ENCODE results near the gene PNPLA2.

PNPLA2 gene

DNA sequence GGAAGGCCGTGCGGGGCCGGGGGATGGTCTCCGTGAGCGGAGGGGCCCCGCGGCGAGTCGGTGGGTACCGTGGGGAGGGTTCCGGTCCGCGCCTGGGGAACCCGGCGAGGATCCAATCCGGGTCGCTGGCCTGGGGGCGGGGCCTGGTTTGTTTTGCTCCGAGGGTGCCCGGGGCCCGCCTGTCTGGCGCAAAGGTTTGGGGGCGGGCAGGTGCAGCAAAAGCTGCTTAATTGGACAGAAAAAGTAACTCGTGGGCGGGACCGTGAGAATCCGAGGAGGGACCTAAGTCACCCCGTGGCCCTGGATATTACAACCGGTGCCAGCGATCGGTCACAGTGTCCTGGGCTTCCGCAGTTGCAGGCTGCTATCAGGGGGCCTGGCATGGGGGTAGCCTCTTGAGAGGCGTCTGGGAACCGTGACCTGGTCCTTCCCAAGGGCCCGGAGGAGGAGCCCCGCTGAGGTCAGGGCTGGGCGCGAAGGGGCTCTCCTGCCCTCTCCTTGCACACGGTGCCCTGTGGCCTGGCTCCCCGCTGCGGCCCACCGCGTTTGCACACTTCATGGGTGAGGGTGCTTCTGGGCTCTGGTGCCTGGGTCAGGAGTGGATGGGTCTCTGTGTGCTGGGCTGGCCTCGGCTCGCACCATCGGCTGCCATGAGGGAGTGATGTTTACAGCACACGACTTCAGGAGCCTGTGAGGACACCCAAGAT, 1.4 kb downstream of the PNPLA2 start:
- DNase-seq: peak; percentile 37

DNA sequence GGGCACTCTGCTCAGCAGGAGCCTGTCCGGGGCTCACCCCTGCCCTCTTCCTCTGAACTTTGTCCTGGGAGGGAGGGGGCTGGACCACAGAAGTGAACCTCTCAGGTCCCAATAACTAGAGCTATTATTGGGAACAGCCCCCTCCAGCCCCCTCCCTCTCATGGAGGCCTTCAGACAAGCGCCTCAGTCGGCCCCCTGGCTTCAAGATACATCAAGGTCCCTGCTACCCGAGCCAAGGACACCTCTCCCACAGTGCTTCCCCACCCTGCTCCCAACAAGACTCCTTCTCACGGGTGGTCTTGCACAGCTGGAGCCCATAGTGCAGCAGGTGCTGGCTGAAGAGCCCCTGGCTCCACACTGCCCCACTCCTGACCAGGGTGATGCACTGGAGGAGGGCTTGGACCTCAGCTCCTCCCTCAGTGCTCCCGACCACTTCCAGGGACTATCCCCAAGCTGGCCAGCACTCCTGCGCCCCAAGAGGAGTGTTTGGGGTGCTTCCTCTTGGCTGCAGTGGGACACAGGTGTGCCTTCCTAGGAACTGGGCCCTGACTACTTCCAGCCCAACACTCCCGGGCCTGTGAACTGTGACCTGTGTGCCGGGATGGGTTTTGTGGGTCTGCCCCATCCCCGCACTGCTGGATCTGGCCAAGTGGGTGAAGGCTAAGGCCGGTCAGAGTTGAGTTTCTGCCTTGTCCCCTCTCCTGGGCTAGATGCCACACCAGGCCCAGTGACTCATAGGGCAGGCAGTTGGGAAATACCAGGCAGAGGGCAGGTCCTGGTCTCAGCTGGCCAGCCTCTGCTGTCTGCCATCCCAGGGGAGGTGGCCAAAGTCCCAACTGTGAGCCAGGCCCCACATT, 2.2 kb downstream of the PNPLA2 start:
- DNase-seq: no peak

GRCh38 chr11:821512-822371, 3.0 kb downstream of the PNPLA2 start:
- no peak for DNase-seq

- DNase-seq: no peak
These were observed 5.0 kb downstream of the PNPLA2 start for GRCh38 chr11:823441-824291.

- DNase-seq: no peak
These were observed 5.7 kb downstream of the PNPLA2 start for GRCh38 chr11:824292-824880.

DNA sequence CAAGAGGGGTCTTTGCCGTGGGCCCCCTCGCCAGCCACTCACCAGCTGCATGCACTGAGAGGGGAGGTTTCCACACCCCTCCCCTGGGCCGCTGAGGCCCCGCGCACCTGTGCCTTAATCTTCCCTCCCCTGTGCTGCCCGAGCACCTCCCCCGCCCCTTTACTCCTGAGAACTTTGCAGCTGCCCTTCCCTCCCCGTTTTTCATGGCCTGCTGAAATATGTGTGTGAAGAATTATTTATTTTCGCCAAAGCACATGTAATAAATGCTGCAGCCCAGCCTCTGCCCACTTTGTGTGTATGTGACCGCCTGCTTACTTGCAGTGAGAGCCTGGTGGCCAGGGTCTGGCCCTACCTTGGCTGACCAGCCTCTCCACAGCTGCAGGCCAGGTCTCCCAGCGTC, 6.2 kb downstream of the PNPLA2 start:
- DNase-seq: no peak

GRCh38 chr11:825366-826226, 6.9 kb downstream of the PNPLA2 start:
- no peak for DNase-seq

GRCh38 chr11:826227-826621, 7.5 kb downstream of the PNPLA2 start:
- no peak for DNase-seq

- DNase-seq: no peak
These were observed 8.1 kb downstream of the PNPLA2 start for GRCh38 chr11:826836-827145.

DNA sequence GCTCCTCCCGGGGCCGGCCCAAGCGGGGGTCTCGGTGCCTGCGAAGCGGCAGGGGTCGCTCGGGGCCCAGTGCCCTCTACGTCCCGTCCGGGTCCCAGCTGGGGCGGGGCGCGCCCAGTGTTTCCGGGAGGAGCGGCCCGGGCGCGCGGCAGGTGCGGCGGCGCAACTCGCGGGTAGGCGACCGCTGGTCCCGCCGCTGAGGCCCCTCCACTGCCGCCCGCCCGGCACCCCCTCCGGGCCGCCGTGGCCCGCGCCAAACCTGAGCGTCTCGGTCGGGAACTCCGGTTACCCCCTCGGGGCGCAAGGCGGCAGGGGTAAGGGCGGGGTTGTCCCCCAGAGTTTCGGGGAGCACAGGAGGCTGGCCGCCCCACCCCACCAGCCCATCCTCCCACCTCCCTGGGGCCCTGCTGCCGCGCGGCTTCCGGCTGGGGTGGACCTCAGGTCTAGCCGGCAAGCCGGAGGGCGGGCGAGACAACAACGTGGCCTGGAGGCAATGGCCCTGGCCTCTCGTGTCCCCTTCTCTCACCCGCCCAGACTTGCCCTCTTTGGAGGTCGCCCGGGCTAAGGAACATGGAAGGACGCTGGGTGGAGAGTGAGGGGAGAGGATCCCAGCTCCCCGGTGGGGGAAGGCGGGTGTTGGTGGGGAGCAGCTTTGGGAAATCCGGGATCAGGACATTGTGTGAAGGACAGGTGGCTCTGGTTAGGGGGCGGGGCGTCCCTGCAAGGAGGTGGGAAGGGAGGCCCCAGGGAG, 8.6 kb downstream of the PNPLA2 start:
- no peak for DNase-seq

DNA sequence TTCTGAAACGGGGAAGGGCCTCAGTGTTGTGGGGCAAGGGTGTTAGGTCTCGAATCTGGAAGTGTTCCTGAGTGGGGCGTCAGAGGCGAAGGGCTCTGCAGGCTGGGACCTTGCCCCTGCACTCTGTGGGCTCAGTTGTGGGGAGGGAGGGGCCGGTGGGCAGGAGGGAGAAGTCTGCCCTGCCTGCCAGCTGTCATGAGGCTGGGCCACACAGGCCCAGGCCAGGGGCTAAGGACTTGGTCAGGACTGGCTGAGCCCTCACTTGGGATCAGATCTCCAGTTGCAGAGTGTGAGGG, 9.1 kb downstream of the PNPLA2 start, which contains the start of gene CRACR2B:
CRACR2B (plus strand) TSS at position 23 of the 296 bp plus-strand sequence. CDS start 689 bp downstream, outside the sequence.
- DNase-seq: no peak

GRCh38 chr11:828506-829175, 9.9 kb downstream of the PNPLA2 start:
- no peak for DNase-seq

- DNase-seq: no peak
These were observed 10.6 kb downstream of the PNPLA2 start for GRCh38 chr11:829176-829846.

- DNase-seq: no peak
These were observed 11.2 kb downstream of the PNPLA2 start for GRCh38 chr11:829847-830294.

GRCh38 chr11:830295-831117, 11.8 kb downstream of the PNPLA2 start:
- peak; percentile 44 for DNase-seq

GRCh38 chr11:831118-831864, 12.6 kb downstream of the PNPLA2 start:
- DNase-seq: peak; percentile 50

DNA sequence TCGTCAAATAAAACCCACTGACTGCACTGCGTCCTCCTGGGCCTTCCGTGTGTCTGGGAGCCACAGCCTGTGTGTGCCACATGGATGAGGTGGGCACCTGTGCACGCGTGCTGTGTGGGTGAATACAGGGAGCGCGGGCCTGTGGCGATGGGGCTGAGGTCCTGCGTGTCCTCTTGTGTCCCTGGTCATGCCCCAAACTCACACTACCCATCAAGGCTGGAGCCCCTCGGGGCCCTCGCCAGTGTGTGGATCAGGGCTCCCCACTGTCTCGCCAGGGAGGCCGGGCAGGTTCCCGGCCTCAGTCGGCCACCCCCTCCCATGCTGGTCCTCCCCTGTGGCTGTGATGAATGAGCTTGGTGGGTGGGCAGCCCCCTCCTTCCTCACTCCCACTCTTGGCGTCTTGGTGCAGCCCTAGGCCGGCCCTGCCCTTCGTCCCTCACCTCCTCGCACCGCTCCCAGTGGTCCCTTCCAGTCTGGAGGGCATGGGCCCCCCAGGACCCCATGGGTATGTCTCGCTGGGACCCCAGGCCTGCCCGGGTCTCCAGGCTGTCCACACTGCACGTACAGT, 13.3 kb downstream of the PNPLA2 start:
- DNase-seq: no peak

Measured in fibroblast of upper back skin (primary cell).